ENCODE measurements around the gene EIPR1.

The EIPR1 gene

DNA sequence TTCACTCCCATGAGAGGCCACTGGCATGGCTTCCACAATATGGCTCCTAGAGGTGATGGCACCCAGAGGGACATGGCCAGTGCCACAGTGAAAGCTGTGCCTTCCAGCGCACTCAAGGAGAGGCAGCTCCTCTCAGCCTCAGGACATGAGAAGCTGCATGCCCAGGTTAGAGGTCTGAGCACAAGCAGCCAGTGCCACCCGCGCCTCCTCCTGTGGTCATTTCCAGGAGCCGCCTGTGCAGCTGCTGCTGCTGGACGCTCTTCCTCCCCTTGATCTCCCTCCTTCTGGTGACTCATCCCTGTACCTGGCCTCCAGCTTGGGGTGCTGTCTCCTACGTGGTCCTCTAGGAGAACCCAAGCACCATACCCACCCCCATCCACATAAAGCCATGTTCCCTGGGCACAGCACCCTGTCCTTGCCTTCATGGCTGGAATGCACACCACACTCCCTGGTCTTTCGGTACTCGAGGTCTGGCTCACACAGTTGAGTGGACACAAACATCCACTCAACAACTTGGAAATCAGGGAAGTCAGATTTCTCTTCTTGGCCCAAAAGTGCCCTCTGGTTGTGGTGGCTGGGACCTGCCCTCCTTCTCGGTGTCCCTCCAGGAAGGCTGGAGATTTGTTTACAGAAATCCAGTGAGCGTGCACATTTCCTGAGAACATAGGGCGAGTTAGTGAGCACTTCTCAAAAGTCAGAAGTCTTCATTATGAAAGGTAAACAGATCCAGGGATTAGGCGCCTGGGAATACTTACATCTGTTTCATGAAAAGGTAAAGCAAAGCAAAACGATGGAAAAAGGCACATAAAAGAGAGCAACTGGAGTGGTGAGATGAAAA is 96.7 kb downstream of the EIPR1 start:
- Histone ChIP-seq H2BK5ac (ENCODE audit: low read depth, low read length, poor library complexity) (no peak overlapping the region), H4K91ac (ENCODE audit: low read depth, low read length) (no peak overlapping the region), H3K9ac (ENCODE audit: low read length) (no peak overlapping the region), H3K79me2 (ENCODE audit: control insufficient read depth, insufficient read depth, low read length, poor library complexity) (no peaks in the 10 kb centered on the region), H3K4me1 (ENCODE audit: control insufficient read depth in 1 of 2, insufficient read depth in 2 of 2, low read length in 2 of 2) (peaks cover 0 to 2% of the 10 kb centered on the region in 2 experiments), H4K12ac (ENCODE audit: low read depth, low read length) (no peak overlapping the region), H3K36me3 (ENCODE audit: control insufficient read depth in 1 of 2, insufficient read depth in 2 of 2, low read length in 2 of 2) (peaks cover 0 to 5% of the 10 kb centered on the region in 2 experiments), H3K4me3 (ENCODE audit: low read depth, low read length) (peak overlapping the region; percentile 11), H2AK5ac (ENCODE audit: low read length) (no peak overlapping the region), H3K14ac (ENCODE audit: low read length) (no peak overlapping the region), H3K18ac (ENCODE audit: low read length) (no peak overlapping the region), H3K4ac (ENCODE audit: low read depth, low read length) (no peak overlapping the region), H2BK12ac (ENCODE audit: low read length) (no peak overlapping the region), H3K4me2 (ENCODE audit: low read length) (no peak overlapping the region), H3K27ac (ENCODE audit: low read depth, low read length) (no peak overlapping the region), H2AFZ (ENCODE audit: insufficient read depth, low read length, poor library complexity) (no peak overlapping the region), H3K23ac (ENCODE audit: low read length) (no peak overlapping the region), H2BK120ac (ENCODE audit: insufficient read depth, low read length, poor library complexity) (no peak overlapping the region), H3K27me3 (ENCODE audit: insufficient read depth, low read length) (no peaks in the 10 kb centered on the region), H3K79me1 (ENCODE audit: low read length) (no peaks in the 10 kb centered on the region), H3K9me3 (ENCODE audit: insufficient read depth, low read depth, low read length) (no peaks in the 10 kb centered on the region), H4K8ac (ENCODE audit: low read depth, low read length) (no peak overlapping the region)
- no CpG with 5 or more reads among the region's 13 CpGs for WGBS (ENCODE audit: extremely low coverage, insufficient coverage, insufficient read length)
- DNase-seq = no peak

- H3K4ac ChIP-seq (ENCODE audit: low read depth, low read length) = no peak overlapping the region
Observed at GRCh38 chr2:3280197-3280596, 97.4 kb downstream of the EIPR1 start.

DNA sequence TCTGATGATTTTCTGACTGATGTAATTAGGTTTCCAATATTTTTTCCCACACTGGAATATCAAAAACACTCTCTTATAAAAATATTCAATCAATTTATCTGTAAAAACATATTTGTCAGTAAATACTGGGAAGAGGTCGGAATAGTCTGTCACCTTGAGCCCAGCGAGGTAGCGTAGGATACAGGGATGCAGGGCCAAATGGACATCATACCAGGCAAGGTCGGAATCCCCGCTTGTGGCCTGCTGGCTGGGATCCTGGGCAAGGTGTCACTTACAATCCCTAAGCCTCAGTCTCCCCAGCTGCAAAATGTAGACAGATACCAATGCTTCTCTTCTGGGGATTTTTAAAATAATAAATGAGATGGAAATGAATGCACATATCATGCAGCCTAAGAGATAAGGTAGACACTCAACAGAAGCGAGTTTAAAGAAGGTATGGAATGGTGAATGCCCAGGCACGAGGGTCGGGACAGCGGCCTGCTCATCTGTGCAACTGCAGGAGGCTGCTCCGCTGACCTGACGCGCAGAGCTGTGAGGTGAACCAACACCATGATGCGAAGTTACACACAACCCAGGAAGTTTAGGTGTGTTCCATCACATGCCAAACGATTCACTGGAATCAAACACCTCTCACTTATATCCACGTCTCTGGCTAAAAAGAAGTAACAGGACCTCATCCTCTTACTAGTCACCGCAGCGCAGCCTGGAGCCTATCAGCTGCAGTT is 98.2 kb downstream of the EIPR1 start:
- Histone ChIP-seq H3K23ac (ENCODE audit: low read length) (no peak overlapping the region), H2AK5ac (ENCODE audit: low read length) (no peak overlapping the region), H3K79me1 (ENCODE audit: low read length) (no peaks in the 10 kb centered on the region), H4K8ac (ENCODE audit: low read depth, low read length) (no peak overlapping the region), H3K4me1 (ENCODE audit: control insufficient read depth in 1 of 2, insufficient read depth in 2 of 2, low read length in 2 of 2) (peaks cover 0 to 2% of the 10 kb centered on the region in 2 experiments), H3K4me2 (ENCODE audit: low read length) (no peak overlapping the region), H2BK5ac (ENCODE audit: low read depth, low read length, poor library complexity) (no peak overlapping the region), H4K12ac (ENCODE audit: low read depth, low read length) (no peak overlapping the region), H3K9me3 (ENCODE audit: insufficient read depth, low read depth, low read length) (no peaks in the 10 kb centered on the region), H3K27ac (ENCODE audit: low read depth, low read length) (no peak overlapping the region), H2AFZ (ENCODE audit: insufficient read depth, low read length, poor library complexity) (no peak overlapping the region), H3K18ac (ENCODE audit: low read length) (no peak overlapping the region), H3K4ac (ENCODE audit: low read depth, low read length) (no peak overlapping the region), H3K36me3 (ENCODE audit: control insufficient read depth in 1 of 2, insufficient read depth in 2 of 2, low read length in 2 of 2) (peaks cover 0 to 5% of the 10 kb centered on the region in 2 experiments), H3K79me2 (ENCODE audit: control insufficient read depth, insufficient read depth, low read length, poor library complexity) (no peaks in the 10 kb centered on the region), H3K4me3 (ENCODE audit: low read depth, low read length) (no peak overlapping the region), H2BK12ac (ENCODE audit: low read length) (no peak overlapping the region), H2BK120ac (ENCODE audit: insufficient read depth, low read length, poor library complexity) (no peak overlapping the region), H3K9ac (ENCODE audit: low read length) (no peak overlapping the region), H4K91ac (ENCODE audit: low read depth, low read length) (no peak overlapping the region), H3K27me3 (ENCODE audit: insufficient read depth, low read length) (no peaks in the 10 kb centered on the region), H3K14ac (ENCODE audit: low read length) (no peak overlapping the region)
- WGBS (ENCODE audit: extremely low coverage, insufficient coverage, insufficient read length) = no CpG with 5 or more reads among the region's 17 CpGs
- no peak for DNase-seq

More at GRCh38 chr2:3280197-3280596, 97.4 kb downstream of the EIPR1 start:
- no peak overlapping the region for H3K27ac ChIP-seq (ENCODE audit: low read depth, low read length)
- H2BK12ac ChIP-seq (ENCODE audit: low read length) = no peak overlapping the region
- no peak overlapping the region for H3K4me3 ChIP-seq (ENCODE audit: low read depth, low read length)
- H2AFZ ChIP-seq (ENCODE audit: insufficient read depth, low read length, poor library complexity) = no peak overlapping the region
- no peak for DNase-seq
- no peak overlapping the region for H2BK5ac ChIP-seq (ENCODE audit: low read depth, low read length, poor library complexity)
- H3K4me2 ChIP-seq (ENCODE audit: low read length) = no peak overlapping the region
- H3K27me3 ChIP-seq (ENCODE audit: insufficient read depth, low read length) = no peaks in the 10 kb centered on the region
- H3K9me3 ChIP-seq (ENCODE audit: insufficient read depth, low read depth, low read length) = no peaks in the 10 kb centered on the region
- H3K23ac ChIP-seq (ENCODE audit: low read length) = no peak overlapping the region
- WGBS (ENCODE audit: extremely low coverage, insufficient coverage, insufficient read length) = no CpG with 5 or more reads among the region's 20 CpGs
- H2AK5ac ChIP-seq (ENCODE audit: low read length) = no peak overlapping the region
- H3K14ac ChIP-seq (ENCODE audit: low read length) = no peak overlapping the region
- no peak overlapping the region for H4K91ac ChIP-seq (ENCODE audit: low read depth, low read length)
- no peaks in the 10 kb centered on the region for H3K79me1 ChIP-seq (ENCODE audit: low read length)
- no peak overlapping the region for H3K9ac ChIP-seq (ENCODE audit: low read length)
- H3K79me2 ChIP-seq (ENCODE audit: control insufficient read depth, insufficient read depth, low read length, poor library complexity) = no peaks in the 10 kb centered on the region
- no peak overlapping the region for H4K8ac ChIP-seq (ENCODE audit: low read depth, low read length)
- no peak overlapping the region for H3K18ac ChIP-seq (ENCODE audit: low read length)
- H4K12ac ChIP-seq (ENCODE audit: low read depth, low read length) = no peak overlapping the region
- H3K36me3 ChIP-seq (ENCODE audit: control insufficient read depth in 1 of 2, insufficient read depth in 2 of 2, low read length in 2 of 2) = peaks cover 0 to 5% of the 10 kb centered on the region in 2 experiments
- no peak overlapping the region for H2BK120ac ChIP-seq (ENCODE audit: insufficient read depth, low read length, poor library complexity)
- H3K4me1 ChIP-seq (ENCODE audit: control insufficient read depth in 1 of 2, insufficient read depth in 2 of 2, low read length in 2 of 2) = peaks cover 0 to 2% of the 10 kb centered on the region in 2 experiments

- no peaks in the 10 kb centered on the region for H3K27me3 ChIP-seq (ENCODE audit: insufficient read depth, low read length)
- H3K4ac ChIP-seq (ENCODE audit: low read depth, low read length) = no peak overlapping the region
- peaks cover 0 to 2% of the 10 kb centered on the region in 2 experiments for H3K4me1 ChIP-seq (ENCODE audit: control insufficient read depth in 1 of 2, insufficient read depth in 2 of 2, low read length in 2 of 2)
- H3K14ac ChIP-seq (ENCODE audit: low read length) = no peak overlapping the region
- no peaks in the 10 kb centered on the region for H3K79me1 ChIP-seq (ENCODE audit: low read length)
- 100% methylated on average over 2 of the region's 14 CpGs for WGBS (ENCODE audit: extremely low coverage, insufficient coverage, insufficient read length)
- no peak overlapping the region for H2BK5ac ChIP-seq (ENCODE audit: low read depth, low read length, poor library complexity)
- no peak overlapping the region for H2BK120ac ChIP-seq (ENCODE audit: insufficient read depth, low read length, poor library complexity)
- no peak overlapping the region for H3K4me2 ChIP-seq (ENCODE audit: low read length)
- H3K9ac ChIP-seq (ENCODE audit: low read length) = no peak overlapping the region
- H3K23ac ChIP-seq (ENCODE audit: low read length) = no peak overlapping the region
- no peak overlapping the region for H2AFZ ChIP-seq (ENCODE audit: insufficient read depth, low read length, poor library complexity)
- no peak overlapping the region for H4K12ac ChIP-seq (ENCODE audit: low read depth, low read length)
- H3K79me2 ChIP-seq (ENCODE audit: control insufficient read depth, insufficient read depth, low read length, poor library complexity) = no peaks in the 10 kb centered on the region
- no peak overlapping the region for H2AK5ac ChIP-seq (ENCODE audit: low read length)
- no peak overlapping the region for H3K4me3 ChIP-seq (ENCODE audit: low read depth, low read length)
- no peak overlapping the region for H3K27ac ChIP-seq (ENCODE audit: low read depth, low read length)
- H3K18ac ChIP-seq (ENCODE audit: low read length) = no peak overlapping the region
- no peaks in the 10 kb centered on the region for H3K9me3 ChIP-seq (ENCODE audit: insufficient read depth, low read depth, low read length)
- H4K8ac ChIP-seq (ENCODE audit: low read depth, low read length) = no peak overlapping the region
- DNase-seq = no peak
- H3K36me3 ChIP-seq (ENCODE audit: control insufficient read depth in 1 of 2, insufficient read depth in 2 of 2, low read length in 2 of 2) = peaks cover 0 to 5% of the 10 kb centered on the region in 2 experiments
- H4K91ac ChIP-seq (ENCODE audit: low read depth, low read length) = no peak overlapping the region
- H2BK12ac ChIP-seq (ENCODE audit: low read length) = no peak overlapping the region
Observed at GRCh38 chr2:3278521-3279218, 98.9 kb downstream of the EIPR1 start.
